A549 (cell line): ENCODE data around the gene UNCX.

Experiments
- CBX2 ChIP-seq: fragments of 200-600 bp; sonication (generic); IDR thresholded peaks from 2 replicates; pipeline ENCODE4 v1.6.1; 2016; ENCODE audit warnings: low read depth, mild to moderate bottlenecking, borderline replicate concordance
- CTCF ChIP-seq: fragments of >200 bp; sonication (Bioruptor Twin); formaldehyde crosslinking; IDR thresholded peaks from 3 replicates; pipeline ENCODE4 v1.5.1; 2016
- EHMT2 ChIP-seq: fragments of 200-600 bp; sonication (generic); IDR thresholded peaks from 2 replicates; pipeline ENCODE4 v1.6.1; 2016; ENCODE audit warnings: antibody characterized with exemption, low read depth, mild to moderate bottlenecking, moderate library complexity
- EP300 ChIP-seq, 2 experiments: fragments of >200 bp; sonication (Bioruptor Twin); formaldehyde crosslinking; IDR thresholded peaks; 2 replicates in 1 of 2; 3 replicates in 1 of 2; pipeline ENCODE4 v1.6.1; 2016 to 2017
- MAX ChIP-seq: IDR thresholded peaks from 2 replicates; pipeline ENCODE4 v1.6.1; 2012
- POLR2A ChIP-seq: IDR thresholded peaks from 2 replicates; pipeline ENCODE4 v1.6.1; 2012; ENCODE audit warnings: mild to moderate bottlenecking, low read length
- RARB ChIP-seq: fragments of 250-450 bp; sonication (Bioruptor Pico); IDR thresholded peaks from 2 replicates; pipeline ENCODE4 v1.8.0; 2021; ENCODE audit warnings: mild to moderate bottlenecking, moderate library complexity
- REST ChIP-seq: fragments of 200-600 bp; sonication (generic); IDR thresholded peaks from 2 replicates; pipeline ENCODE4 v1.6.1; 2016; ENCODE audit warnings: antibody characterized with exemption, mild to moderate bottlenecking, moderate library complexity
- RNF2 ChIP-seq: fragments of 200-600 bp; sonication (generic); IDR thresholded peaks from 2 replicates; pipeline ENCODE4 v1.6.1; 2016; ENCODE audit warnings: low read depth, mild to moderate bottlenecking, antibody characterized with exemption, moderate library complexity, borderline replicate concordance
- SMC3 ChIP-seq: fragments of >200 bp; sonication (Bioruptor Twin); formaldehyde crosslinking; IDR thresholded peaks from 3 replicates; pipeline ENCODE4 v1.6.1; 2018; ENCODE audit warnings: inconsistent platforms
- USF2 ChIP-seq: fragments of 450-650 bp; IDR thresholded peaks from 2 replicates; pipeline ENCODE4 v1.6.1; 2014; ENCODE audit warnings: antibody characterized with exemption
- ZFP36 ChIP-seq: fragments of 450-650 bp; IDR thresholded peaks from 2 replicates; pipeline ENCODE4 v1.6.1; 2014; ENCODE audit warnings: borderline replicate concordance; ENCODE audit not compliant: partially characterized antibody

GRCh38 chr7:1267016-1267900 lies 34.6 kb downstream of the UNCX start:
- TF ChIP-seq RNF2 (no peak), ZFP36 (no peak), POLR2A (no peak), CTCF (no peak), REST (no peak), USF2 (no peak), SMC3 (no peak), CBX2 (no peak), EHMT2 (no peak), MAX (no peak), EP300 (IDR thresholded peaks at IDR 0.05) (no peak), RARB (CRISPR knock-in tag) (no peak)
